Fibroblast of lung (primary cell): ENCODE results near the gene RMND1. TPM values are rescaled to one million over a fixed set of nuclear protein-coding genes. Genes with fewer than 3 reads are reported as not detected.

Experiments used
- DNase-seq, 2 donors: peaks; one replicate each; pipeline versions ENCODE4 v3.0.0 to v3.0.0-alpha.2; 2010; ENCODE audit warnings: low read depth in 2 of 2
- H2AFZ ChIP-seq: 2 replicates; pipeline ENCODE4 v1.5.1; 2012; ENCODE audit warnings: low read length, control low read depth, inconsistent platforms
- H3K27ac ChIP-seq: 2 replicates; pipeline ENCODE4 v1.5.1; 2011; ENCODE audit warnings: low read length, control low read depth; ENCODE audit not compliant: insufficient read depth
- H3K27me3 ChIP-seq: 2 replicates; pipeline ENCODE4 v1.5.1; 2011; ENCODE audit warnings: mild to moderate bottlenecking, low read length; ENCODE audit not compliant: control insufficient read depth, insufficient read depth
- H3K36me3 ChIP-seq: 2 replicates; pipeline ENCODE4 v1.5.1; 2011; ENCODE audit warnings: low read length; ENCODE audit not compliant: control insufficient read depth, insufficient read depth
- H3K4me1 ChIP-seq: 2 replicates; pipeline ENCODE4 v1.5.1; 2011; ENCODE audit warnings: low read length; ENCODE audit not compliant: control insufficient read depth, insufficient read depth; ENCODE audit errors: extremely low read depth
- H3K4me2 ChIP-seq: 2 replicates; pipeline ENCODE4 v1.5.1; 2011; ENCODE audit warnings: low read length, control low read depth; ENCODE audit not compliant: insufficient read depth; ENCODE audit errors: extremely low read depth
- H3K4me3 ChIP-seq, 4 experiments: fragments of 200-600 bp in 1 of 4; sonication (generic) in 1 of 4; replicated peaks in 1 of 4; 2 replicates each; pipeline ENCODE4 v1.5.1; 2011 to 2016; ENCODE audit warnings: low read length in 4 of 4, low read depth in 3 of 4, mild to moderate bottlenecking in 3 of 4, control low read depth in 2 of 4, inconsistent platforms in 1 of 4, mixed read lengths in 1 of 4; ENCODE audit not compliant: insufficient read depth in 1 of 4; ENCODE audit errors: control extremely low read depth in 1 of 4
- H3K79me2 ChIP-seq: 2 replicates; pipeline ENCODE4 v1.5.1; 2012; ENCODE audit warnings: mild to moderate bottlenecking, low read length, inconsistent platforms; ENCODE audit not compliant: control insufficient read depth, insufficient read depth
- H3K9ac ChIP-seq: 2 replicates; pipeline ENCODE4 v1.5.1; 2011; ENCODE audit warnings: mild to moderate bottlenecking, low read length, control low read depth; ENCODE audit not compliant: insufficient read depth
- H3K9me3 ChIP-seq: 2 replicates; pipeline ENCODE4 v1.5.1; 2012; ENCODE audit warnings: low read depth, low read length; ENCODE audit not compliant: control insufficient read depth, insufficient read depth
- H4K20me1 ChIP-seq: 2 replicates; pipeline ENCODE4 v1.5.1; 2011; ENCODE audit warnings: low read length; ENCODE audit not compliant: control insufficient read depth, insufficient read depth; ENCODE audit errors: extremely low read depth
- CTCF ChIP-seq, 2 donors: IDR thresholded peaks in 1 of 2; conservative IDR thresholded peaks in 1 of 2; 1 replicate in 1 of 2; 2 replicates in 1 of 2; pipeline ENCODE4 v1.5.1; 2011 to 2012; ENCODE audit warnings: low read length in 2 of 2, control low read depth in 1 of 2, inconsistent platforms in 1 of 2, low read depth in 1 of 2, mild to moderate bottlenecking in 1 of 2
- EZH2 ChIP-seq: IDR thresholded peaks from 2 replicates; pipeline ENCODE4 v1.5.1; 2012; ENCODE audit warnings: low read length, control low read depth, mild to moderate bottlenecking; ENCODE audit errors: missing control alignments
- polyA plus RNA-seq, 2 donors: library from polyadenylated mRNA; depleted of rRNA in 1 of 2; stranded (reverse) in 1 of 2; unstranded in 1 of 2; fragments of >200 nt; gene quantifications; 2 replicates each; pipeline ENCODE4 v1.2.1, GENCODE V29; 2011 to 2012; ENCODE audit warnings: missing spikeins in 1 of 2
- total RNA-seq: library from RNA; depleted of rRNA; stranded (reverse); fragments of >200 nt; gene quantifications from 2 replicates; pipeline ENCODE4 v1.2.1, GENCODE V29; 2014

Gene RMND1
- total and polyA plus RNA-seq, 2 donors (not counting 1 experiment from before 2014, with no cell fraction given): 21.5 to 58.3 TPM

GRCh38 chr6:151494235-151494935 lies 42.5 kb upstream of the RMND1 start:
- Histone ChIP-seq H4K20me1 (no peaks in the 10 kb centered on the region), H3K27me3 (no peaks in the 10 kb centered on the region), H3K79me2 (no peaks in the 10 kb centered on the region), H3K4me3 (peak overlapping the region; percentile 56 to 70 (median 63)), H3K4me2 (peak overlapping the region; percentile 90), H3K4me1 (peaks cover 2% of the 10 kb centered on the region), H3K9me3 (no peaks in the 10 kb centered on the region), H3K9ac (peak overlapping the region; percentile 62), H3K36me3 (no peaks in the 10 kb centered on the region), H3K27ac (peak overlapping the region; percentile 18), H2AFZ (peak overlapping the region; percentile 87)
- DNase-seq: peak; percentile 41 to 58
- TF ChIP-seq CTCF (conservative IDR thresholded peaks at IDR 0.05 in 1 of 2, IDR thresholded peaks at IDR 0.05 in 1 of 2; ENCODE audit: low read depth in 1 of 2, low read length in 2 of 2): no peak
- no peak for TF ChIP-seq EZH2

GRCh38 chr6:151493804-151494234 lies 41.9 kb upstream of the RMND1 start, which contains the start of gene CCDC170:
Gene CCDC170, plus strand, starts transcription at chr6:151494017. Its CDS starts 112 bp downstream, at chr6:151494129.
- Histone ChIP-seq H3K36me3 (no peaks in the 10 kb centered on the region), H3K27ac (peak within 1 kb of the TSS; percentile 27), H3K4me3 (peak within 1 kb of the TSS; percentile 56 to 70 (median 63)), H3K9me3 (no peaks in the 10 kb centered on the region), H3K4me2 (peak within 1 kb of the TSS; percentile 90), H3K9ac (peak within 1 kb of the TSS; percentile 62), H2AFZ (peak within 1 kb of the TSS; percentile 87), H3K79me2 (no peaks in the 10 kb centered on the region), H3K4me1 (peaks cover 2% of the 10 kb centered on the region), H3K27me3 (no peaks in the 10 kb centered on the region), H4K20me1 (no peaks in the 10 kb centered on the region)
- peak in 1 of 2 donors; percentile 17 for DNase-seq
- TF ChIP-seq EZH2 (no peak), CTCF (conservative IDR thresholded peaks at IDR 0.05 in 1 of 2, IDR thresholded peaks at IDR 0.05 in 1 of 2; ENCODE audit: low read depth in 1 of 2, low read length in 2 of 2) (no peak)

GRCh38 chr6:151493161-151493803 lies 41.4 kb upstream of the RMND1 start:
- Histone ChIP-seq H3K36me3 (no peaks in the 10 kb centered on the region), H3K9me3 (no peaks in the 10 kb centered on the region), H3K27ac (peak overlapping the region; percentile 27), H3K9ac (peak overlapping the region; percentile 62), H3K4me3 (peak overlapping the region; percentile 56 to 70 (median 60)), H3K27me3 (no peaks in the 10 kb centered on the region), H4K20me1 (no peaks in the 10 kb centered on the region), H2AFZ (peak overlapping the region; percentile 87), H3K4me1 (peaks cover 2% of the 10 kb centered on the region), H3K79me2 (no peaks in the 10 kb centered on the region), H3K4me2 (peak overlapping the region; percentile 90)
- no peak for TF ChIP-seq CTCF (conservative IDR thresholded peaks at IDR 0.05 in 1 of 2, IDR thresholded peaks at IDR 0.05 in 1 of 2; ENCODE audit: low read depth in 1 of 2, low read length in 2 of 2)
- TF ChIP-seq EZH2: no peak
- DNase-seq: peak in 1 of 2 donors; percentile 17
